ENCODE results near the gene ANGPTL2. TPM values are rescaled to one million over a fixed set of nuclear protein-coding genes. Genes with fewer than 3 reads are reported as not detected.

The ANGPTL2 gene
- total RNA-seq, 1 experiment from 2014 or later: 0.20 TPM

DNA sequence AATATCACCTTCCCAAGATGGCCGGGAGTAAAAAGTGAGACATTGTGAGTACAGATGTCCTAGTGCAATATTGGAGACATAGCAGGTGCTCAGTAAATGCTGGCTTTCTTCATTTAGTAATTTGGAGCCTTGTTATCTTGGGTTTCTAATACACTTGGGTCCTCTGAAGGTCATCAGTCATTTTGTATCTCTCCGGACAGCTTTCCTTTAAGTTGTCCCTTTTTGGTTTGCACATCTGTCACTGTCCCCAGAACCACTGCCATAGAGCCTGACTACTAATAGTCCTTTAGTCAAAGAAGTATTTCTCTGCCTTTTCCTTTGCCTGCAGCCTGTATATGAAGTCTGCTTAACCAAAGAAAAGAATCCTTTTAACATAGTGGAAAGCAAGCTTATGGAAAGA is 7.8 kb upstream of the ANGPTL2 start:
- H3K27ac ChIP-seq (ENCODE audit: low read depth, low read length): no peak overlapping the region
- no peaks in the 10 kb centered on the region for H3K9me3 ChIP-seq (ENCODE audit: control insufficient read depth in 1 of 2, insufficient read depth in 1 of 2, low read depth in 1 of 2, low read length in 2 of 2)
- no TSS peak for BruUV-seq (replicated peaks)
- no peaks in the 10 kb centered on the region for H4K20me1 ChIP-seq (ENCODE audit: insufficient read depth)
- no peaks in the 10 kb centered on the region for H3K27me3 ChIP-seq (ENCODE audit: insufficient read depth, low read length)
- DNase-seq (ENCODE audit: low read depth, low spot score) (no peak), ATAC-seq (no peak)
- H3K79me2 ChIP-seq (ENCODE audit: insufficient read depth, low read length): no peaks in the 10 kb centered on the region
- RAD21 ChIA-PET (ENCODE audit: low non-redundant PET in 1 of 2, low total read pairs in 2 of 2, uncharacterized antibody in 2 of 2, unreplicated experiment in 2 of 2): no interaction called here
- H3K36me3 ChIP-seq (ENCODE audit: control insufficient read depth in 1 of 2, insufficient read depth in 2 of 2, low read length in 2 of 2): no peaks in the 10 kb centered on the region
- peaks cover 22 to 31% of the 10 kb centered on the region in 2 experiments for H3K4me1 ChIP-seq (ENCODE audit: control insufficient read depth in 1 of 2, insufficient read depth in 2 of 2, low read length in 2 of 2)
- H3K4me3 ChIP-seq (replicated peaks in 1 of 2; ENCODE audit: low read depth in 1 of 2, low read length in 2 of 2): no peak overlapping the region
- H3K4me2 ChIP-seq (ENCODE audit: low read length): no peak overlapping the region
- no peaks in the 10 kb centered on the region for H3K9me2 ChIP-seq (ENCODE audit: insufficient read depth)
- intact Hi-C loops (cut with micrococcal nuclease): no loop called here
- POLR2A ChIA-PET: no interaction called here
- CTCF ChIA-PET: no interaction called here
- H2AFZ ChIP-seq (ENCODE audit: low read depth, low read length, poor library complexity, severe bottlenecking): no peak overlapping the region
- H3K9ac ChIP-seq (ENCODE audit: low read length): no peak overlapping the region
- TF ChIP-seq EZH2 (IDR thresholded peaks at IDR 0.05) (no peak), POLR2AphosphoS5 (IDR thresholded peaks at IDR 0.05; ENCODE audit: low read depth, low read length) (no peak), SP1 (IDR thresholded peaks at IDR 0.05; ENCODE audit: low read depth) (no peak), POLR2A (IDR thresholded peaks at IDR 0.05; ENCODE audit: borderline replicate concordance, extremely low read depth, insufficient read depth, insufficient read length) (no peak), ZFX (IDR thresholded peaks at IDR 0.05) (no peak), ELF1 (IDR thresholded peaks at IDR 0.05; ENCODE audit: borderline replicate concordance, low read depth) (no peak), EZH2phosphoT487 (IDR thresholded peaks at IDR 0.05; ENCODE audit: borderline replicate concordance) (no peak), YY1 (IDR thresholded peaks at IDR 0.05; ENCODE audit: extremely low read depth, insufficient replicate concordance, low read depth, low read length) (no peak), TCF7L2 (IDR thresholded peaks at IDR 0.05; ENCODE audit: borderline replicate concordance, extremely low read depth, insufficient read depth, insufficient read length) (no peak), FOSL1 (IDR thresholded peaks at IDR 0.05; ENCODE audit: low read depth) (no peak), ZNF274 (IDR thresholded peaks at IDR 0.05; ENCODE audit: low read depth, low read length) (no peak), MAX (IDR thresholded peaks at IDR 0.05) (no peak)
- TF ChIP-seq, protein P1, sequence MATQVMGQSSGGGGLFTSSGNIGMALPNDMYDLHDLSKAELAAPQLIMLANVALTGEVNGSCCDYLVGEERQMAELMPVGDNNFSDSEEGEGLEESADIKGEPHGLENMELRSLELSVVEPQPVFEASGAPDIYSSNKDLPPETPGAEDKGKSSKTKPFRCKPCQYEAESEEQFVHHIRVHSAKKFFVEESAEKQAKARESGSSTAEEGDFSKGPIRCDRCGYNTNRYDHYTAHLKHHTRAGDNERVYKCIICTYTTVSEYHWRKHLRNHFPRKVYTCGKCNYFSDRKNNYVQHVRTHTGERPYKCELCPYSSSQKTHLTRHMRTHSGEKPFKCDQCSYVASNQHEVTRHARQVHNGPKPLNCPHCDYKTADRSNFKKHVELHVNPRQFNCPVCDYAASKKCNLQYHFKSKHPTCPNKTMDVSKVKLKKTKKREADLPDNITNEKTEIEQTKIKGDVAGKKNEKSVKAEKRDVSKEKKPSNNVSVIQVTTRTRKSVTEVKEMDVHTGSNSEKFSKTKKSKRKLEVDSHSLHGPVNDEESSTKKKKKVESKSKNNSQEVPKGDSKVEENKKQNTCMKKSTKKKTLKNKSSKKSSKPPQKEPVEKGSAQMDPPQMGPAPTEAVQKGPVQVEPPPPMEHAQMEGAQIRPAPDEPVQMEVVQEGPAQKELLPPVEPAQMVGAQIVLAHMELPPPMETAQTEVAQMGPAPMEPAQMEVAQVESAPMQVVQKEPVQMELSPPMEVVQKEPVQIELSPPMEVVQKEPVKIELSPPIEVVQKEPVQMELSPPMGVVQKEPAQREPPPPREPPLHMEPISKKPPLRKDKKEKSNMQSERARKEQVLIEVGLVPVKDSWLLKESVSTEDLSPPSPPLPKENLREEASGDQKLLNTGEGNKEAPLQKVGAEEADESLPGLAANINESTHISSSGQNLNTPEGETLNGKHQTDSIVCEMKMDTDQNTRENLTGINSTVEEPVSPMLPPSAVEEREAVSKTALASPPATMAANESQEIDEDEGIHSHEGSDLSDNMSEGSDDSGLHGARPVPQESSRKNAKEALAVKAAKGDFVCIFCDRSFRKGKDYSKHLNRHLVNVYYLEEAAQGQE (IDR thresholded peaks at IDR 0.05; ENCODE audit: low read depth): no peak
- TF ChIP-seq, protein P2, sequence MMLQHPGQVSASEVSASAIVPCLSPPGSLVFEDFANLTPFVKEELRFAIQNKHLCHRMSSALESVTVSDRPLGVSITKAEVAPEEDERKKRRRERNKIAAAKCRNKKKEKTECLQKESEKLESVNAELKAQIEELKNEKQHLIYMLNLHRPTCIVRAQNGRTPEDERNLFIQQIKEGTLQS (IDR thresholded peaks at IDR 0.05): no peak

All from HCT116 (cell line).